K562 (cell line): ENCODE results near the gene LIF. TPM values are rescaled to one million over a fixed set of nuclear protein-coding genes. Genes with fewer than 3 reads are reported as not detected.

Experiments
- BHLHE40 ChIP-seq: IDR thresholded peaks from 2 replicates; pipeline ENCODE4 v1.6.1; 2011; ENCODE audit warnings: low read length, improper control_type of control experiment
- CCAR2 ChIP-seq: fragments of 200-400 bp; formaldehyde crosslinking; IDR thresholded peaks from 2 replicates; pipeline ENCODE4 v1.6.1; 2017; ENCODE audit warnings: mild to moderate bottlenecking, low read depth, low read length
- CEBPG ChIP-seq, 3 experiments: fragments of 200-800 bp in 1 of 3; sonication (Bioruptor generic) in 1 of 3; sonication (generic) in 1 of 3; formaldehyde crosslinking in 1 of 3; IDR thresholded peaks in 2 of 3; conservative IDR thresholded peaks in 1 of 3; 2 replicates each; pipeline versions ENCODE4 v1.6.1 to v1.8.0; 2016 to 2022; ENCODE audit warnings: missing compliant biosample characterization in 2 of 3, missing genetic modification characterization in 2 of 3, mild to moderate bottlenecking in 1 of 3, missing genetic modification reagents in 1 of 3
- CXXC5 ChIP-seq: fragments of 250-450 bp; sonication (Bioruptor Pico); IDR thresholded peaks from 2 replicates; pipeline ENCODE4 v1.8.0; 2022; ENCODE audit warnings: inconsistent platforms, mild to moderate bottlenecking, moderate library complexity
- GATA2 ChIP-seq: sonication (generic); formaldehyde crosslinking; IDR thresholded peaks from 2 replicates; pipeline ENCODE4 v1.4.0; 2020; ENCODE audit warnings: mild to moderate bottlenecking, missing genetic modification reagents
- NR2C2 ChIP-seq, 2 experiments: fragments of 200-800 bp in 1 of 2; sonication (Bioruptor generic) in 1 of 2; sonication (generic) in 1 of 2; formaldehyde crosslinking in 1 of 2; IDR thresholded peaks; 2 replicates each; pipeline versions ENCODE4 v1.6.1 to v1.8.0; 2016 to 2022; ENCODE audit warnings: mild to moderate bottlenecking in 1 of 2, missing compliant biosample characterization in 1 of 2, missing genetic modification characterization in 1 of 2, missing genetic modification reagents in 1 of 2
- SREBF2 ChIP-seq: sonication (generic); formaldehyde crosslinking; IDR thresholded peaks from 2 replicates; pipeline ENCODE4 v1.4.0; 2020; ENCODE audit warnings: mild to moderate bottlenecking, missing genetic modification reagents
- SRF ChIP-seq, 2 experiments: fragments of 250-450, 450-650 bp in 1 of 2; sonication (Bioruptor Pico) in 1 of 2; sonication (generic) in 1 of 2; formaldehyde crosslinking; IDR thresholded peaks; 2 replicates each; pipeline versions ENCODE4 v1.5.0 to v1.5.1; 2020 to 2022; ENCODE audit warnings: mild to moderate bottlenecking in 1 of 2, missing genetic modification reagents in 1 of 2
- TBP ChIP-seq: optimal IDR thresholded peaks from 2 replicates; pipeline ENCODE3; 2011; ENCODE audit warnings: low read depth, low read length, improper control_type of control experiment
- ZNF124 ChIP-seq: sonication (generic); formaldehyde crosslinking; IDR thresholded peaks from 2 replicates; pipeline ENCODE4 v1.8.1; 2022; ENCODE audit warnings: missing genetic modification reagents
- ZNF175 ChIP-seq: fragments of 200-800 bp; sonication (Bioruptor generic); IDR thresholded peaks from 2 replicates; pipeline ENCODE4 v1.6.1; 2016; ENCODE audit warnings: low read depth, mild to moderate bottlenecking, missing genetic modification characterization, missing compliant biosample characterization
- polyA plus RNA-seq, 8 experiments: library from polyadenylated mRNA; depleted of rRNA in 4 of 8; stranded (reverse) in 5 of 8; unstranded in 3 of 8; fragments of >200 nt; fragmentation: Nextera tagmentation in 2 of 8; fragmentation: Illumina TruSeq in 1 of 8; extraction: Ambion mirVana in 2 of 8; extraction: Trizol in 1 of 8; gene quantifications; 2 replicates each; pipeline versions ENCODE4 v1.2.1 to v1.2.3, GENCODE V29; 2011 to 2014; ENCODE audit warnings: inconsistent platforms in 1 of 8, missing spikeins in 1 of 8
- total RNA-seq, 7 experiments: library from RNA; depleted of rRNA in 6 of 7; stranded (reverse); fragments of >200 nt in 6 of 7; fragmentation: Illumina TruSeq in 2 of 7; extraction: Trizol in 2 of 7; gene quantifications; 2 replicates each; pipeline versions ENCODE4 v1.2.1 to v1.2.3, GENCODE V29; 2011 to 2021; ENCODE audit warnings: low replicate concordance in 1 of 7
- TF ChIP-seq, protein P1 (sequence below): fragments of 450-650 bp; IDR thresholded peaks from 2 replicates; pipeline ENCODE4 v1.7.1; 2018; ENCODE audit warnings: mild to moderate bottlenecking, low read depth; ENCODE audit not compliant: partially characterized antibody
- TF ChIP-seq, protein P2 (sequence below): fragments of 450-650 bp; conservative IDR thresholded peaks from 2 replicates; pipeline ENCODE4 v1.6.1; 2016; ENCODE audit warnings: missing genetic modification characterization, low read depth, mild to moderate bottlenecking, missing compliant biosample characterization, moderate library complexity
- TF ChIP-seq, protein P3 (sequence below), 2 experiments: fragments of 450-650 bp in 1 of 2; sonication (generic) in 1 of 2; formaldehyde crosslinking in 1 of 2; IDR thresholded peaks in 1 of 2; conservative IDR thresholded peaks in 1 of 2; 2 replicates each; pipeline versions ENCODE4 v1.6.1 to v1.8.1; 2016 to 2023; ENCODE audit warnings: mild to moderate bottlenecking in 2 of 2, moderate library complexity in 2 of 2, inconsistent platforms in 1 of 2, missing genetic modification reagents in 1 of 2
- TF ChIP-seq, protein P4 (sequence below): sonication (generic); formaldehyde crosslinking; IDR thresholded peaks from 2 replicates; pipeline ENCODE4 v1.8.1; 2023; ENCODE audit warnings: mild to moderate bottlenecking, missing genetic modification reagents
- TF ChIP-seq, protein P5 (sequence below), 2 experiments: IDR thresholded peaks; 2 replicates each; pipeline ENCODE4 v1.6.1; 2012; ENCODE audit warnings: improper control_type of control experiment in 2 of 2, low read depth in 2 of 2, low read length in 2 of 2, borderline replicate concordance in 1 of 2

LIF gene
- total and polyA plus RNA-seq, 9 of the 15 experiments (the other 6 are each of a cell fraction or from before 2014, with no cell fraction given) = 0.05 to 0.39 (median 0.18) TPM; not detected in 3

DNA sequence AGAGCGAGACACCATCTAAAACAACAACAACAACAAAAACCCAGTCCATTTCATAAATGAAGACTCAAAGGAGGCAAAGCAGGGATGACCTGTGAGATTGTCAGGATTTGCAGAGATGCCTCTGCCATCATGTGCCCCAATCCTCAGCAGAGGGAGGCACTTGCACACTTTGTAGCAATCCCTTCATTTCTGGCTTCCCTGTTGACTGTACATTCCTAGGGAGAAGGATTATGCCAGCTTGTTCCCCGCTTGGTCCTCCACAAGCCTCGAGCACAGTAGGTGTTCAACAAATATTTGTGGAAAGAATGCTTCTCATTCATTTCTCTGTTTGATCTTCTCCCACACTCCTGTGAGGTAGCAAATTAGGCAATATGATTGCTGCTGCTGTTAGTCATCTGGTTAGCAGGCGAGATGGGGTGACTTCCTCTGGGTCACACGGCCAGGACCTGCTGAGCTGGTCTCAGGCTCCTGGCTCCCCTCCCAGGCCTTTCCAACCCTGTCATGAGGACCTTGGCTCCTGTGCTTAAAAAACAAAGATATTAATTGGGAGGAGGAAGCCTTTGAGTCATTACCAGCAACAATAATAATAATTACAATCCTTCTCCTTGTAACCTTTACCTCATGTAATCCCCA, 34.1 kb downstream of the LIF start (continued):
- TF ChIP-seq ZNF124 (no peak), TBP (no peak), ZNF175 (CRISPR knock-in tag) (no peak), CEBPG (CRISPR knock-in tag; IDR thresholded peaks at IDR 0.05) (no peak), CEBPG (tag; conservative IDR thresholded peaks at IDR 0.05 in 1 of 2, IDR thresholded peaks at IDR 0.05 in 1 of 2) (peak; percentile 78 to 79), BHLHE40 (no peak), SREBF2 (CRISPR knock-in tag) (no peak), SRF (CRISPR knock-in tag; IDR thresholded peaks at IDR 0.05) (no peak), CXXC5 (CRISPR knock-in tag) (no peak), CCAR2 (no peak), NR2C2 (CRISPR knock-in tag; IDR thresholded peaks at IDR 0.05) (no peak), NR2C2 (tag; IDR thresholded peaks at IDR 0.05) (peak; percentile 20; the same call in 1 of the 2 replicates), GATA2 (CRISPR knock-in tag) (no peak)
- TF ChIP-seq, protein P1, sequence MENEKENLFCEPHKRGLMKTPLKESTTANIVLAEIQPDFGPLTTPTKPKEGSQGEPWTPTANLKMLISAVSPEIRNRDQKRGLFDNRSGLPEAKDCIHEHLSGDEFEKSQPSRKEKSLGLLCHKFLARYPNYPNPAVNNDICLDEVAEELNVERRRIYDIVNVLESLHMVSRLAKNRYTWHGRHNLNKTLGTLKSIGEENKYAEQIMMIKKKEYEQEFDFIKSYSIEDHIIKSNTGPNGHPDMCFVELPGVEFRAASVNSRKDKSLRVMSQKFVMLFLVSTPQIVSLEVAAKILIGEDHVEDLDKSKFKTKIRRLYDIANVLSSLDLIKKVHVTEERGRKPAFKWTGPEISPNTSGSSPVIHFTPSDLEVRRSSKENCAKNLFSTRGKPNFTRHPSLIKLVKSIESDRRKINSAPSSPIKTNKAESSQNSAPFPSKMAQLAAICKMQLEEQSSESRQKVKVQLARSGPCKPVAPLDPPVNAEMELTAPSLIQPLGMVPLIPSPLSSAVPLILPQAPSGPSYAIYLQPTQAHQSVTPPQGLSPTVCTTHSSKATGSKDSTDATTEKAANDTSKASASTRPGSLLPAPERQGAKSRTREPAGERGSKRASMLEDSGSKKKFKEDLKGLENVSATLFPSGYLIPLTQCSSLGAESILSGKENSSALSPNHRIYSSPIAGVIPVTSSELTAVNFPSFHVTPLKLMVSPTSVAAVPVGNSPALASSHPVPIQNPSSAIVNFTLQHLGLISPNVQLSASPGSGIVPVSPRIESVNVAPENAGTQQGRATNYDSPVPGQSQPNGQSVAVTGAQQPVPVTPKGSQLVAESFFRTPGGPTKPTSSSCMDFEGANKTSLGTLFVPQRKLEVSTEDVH = no peak
- TF ChIP-seq, protein P2, sequence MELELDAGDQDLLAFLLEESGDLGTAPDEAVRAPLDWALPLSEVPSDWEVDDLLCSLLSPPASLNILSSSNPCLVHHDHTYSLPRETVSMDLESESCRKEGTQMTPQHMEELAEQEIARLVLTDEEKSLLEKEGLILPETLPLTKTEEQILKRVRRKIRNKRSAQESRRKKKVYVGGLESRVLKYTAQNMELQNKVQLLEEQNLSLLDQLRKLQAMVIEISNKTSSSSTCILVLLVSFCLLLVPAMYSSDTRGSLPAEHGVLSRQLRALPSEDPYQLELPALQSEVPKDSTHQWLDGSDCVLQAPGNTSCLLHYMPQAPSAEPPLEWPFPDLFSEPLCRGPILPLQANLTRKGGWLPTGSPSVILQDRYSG (tag) = no peak
- TF ChIP-seq, protein P3, sequence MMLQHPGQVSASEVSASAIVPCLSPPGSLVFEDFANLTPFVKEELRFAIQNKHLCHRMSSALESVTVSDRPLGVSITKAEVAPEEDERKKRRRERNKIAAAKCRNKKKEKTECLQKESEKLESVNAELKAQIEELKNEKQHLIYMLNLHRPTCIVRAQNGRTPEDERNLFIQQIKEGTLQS (IDR thresholded peaks at IDR 0.05) = 0 out of 2 replicates have a peak, but pooled peaks have one; percentile 43
- TF ChIP-seq, protein P3 (CRISPR knock-in tag; conservative IDR thresholded peaks at IDR 0.05) = no peak
- TF ChIP-seq, protein P4, sequence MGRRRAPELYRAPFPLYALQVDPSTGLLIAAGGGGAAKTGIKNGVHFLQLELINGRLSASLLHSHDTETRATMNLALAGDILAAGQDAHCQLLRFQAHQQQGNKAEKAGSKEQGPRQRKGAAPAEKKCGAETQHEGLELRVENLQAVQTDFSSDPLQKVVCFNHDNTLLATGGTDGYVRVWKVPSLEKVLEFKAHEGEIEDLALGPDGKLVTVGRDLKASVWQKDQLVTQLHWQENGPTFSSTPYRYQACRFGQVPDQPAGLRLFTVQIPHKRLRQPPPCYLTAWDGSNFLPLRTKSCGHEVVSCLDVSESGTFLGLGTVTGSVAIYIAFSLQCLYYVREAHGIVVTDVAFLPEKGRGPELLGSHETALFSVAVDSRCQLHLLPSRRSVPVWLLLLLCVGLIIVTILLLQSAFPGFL (CRISPR knock-in tag) = no peak
- TF ChIP-seq, protein P5, sequence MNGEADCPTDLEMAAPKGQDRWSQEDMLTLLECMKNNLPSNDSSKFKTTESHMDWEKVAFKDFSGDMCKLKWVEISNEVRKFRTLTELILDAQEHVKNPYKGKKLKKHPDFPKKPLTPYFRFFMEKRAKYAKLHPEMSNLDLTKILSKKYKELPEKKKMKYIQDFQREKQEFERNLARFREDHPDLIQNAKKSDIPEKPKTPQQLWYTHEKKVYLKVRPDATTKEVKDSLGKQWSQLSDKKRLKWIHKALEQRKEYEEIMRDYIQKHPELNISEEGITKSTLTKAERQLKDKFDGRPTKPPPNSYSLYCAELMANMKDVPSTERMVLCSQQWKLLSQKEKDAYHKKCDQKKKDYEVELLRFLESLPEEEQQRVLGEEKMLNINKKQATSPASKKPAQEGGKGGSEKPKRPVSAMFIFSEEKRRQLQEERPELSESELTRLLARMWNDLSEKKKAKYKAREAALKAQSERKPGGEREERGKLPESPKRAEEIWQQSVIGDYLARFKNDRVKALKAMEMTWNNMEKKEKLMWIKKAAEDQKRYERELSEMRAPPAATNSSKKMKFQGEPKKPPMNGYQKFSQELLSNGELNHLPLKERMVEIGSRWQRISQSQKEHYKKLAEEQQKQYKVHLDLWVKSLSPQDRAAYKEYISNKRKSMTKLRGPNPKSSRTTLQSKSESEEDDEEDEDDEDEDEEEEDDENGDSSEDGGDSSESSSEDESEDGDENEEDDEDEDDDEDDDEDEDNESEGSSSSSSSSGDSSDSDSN (IDR thresholded peaks at IDR 0.05; ENCODE audit: borderline replicate concordance in 1 of 2, low read depth in 2 of 2, low read length in 2 of 2) = peak; percentile 37 to 64; a peak in 1 of 4 replicates
